Calu3 (cell line): ENCODE data around the gene SPAG16. TPM values are rescaled to one million over a fixed set of nuclear protein-coding genes. Genes with fewer than 3 reads are reported as not detected.

Experiments used
- BruUV-seq: library from RNA; stranded (reverse); fragments of 400-500 nt; replicated peaks from 2 replicates; lab custom pipeline; 2021; lab: Mats Ljungman, UMichigan
- CTCF ChIA-PET: fragments of 300-600 bp; sonication (Branson Sonifier 250); formaldehyde crosslinking; loops from one replicate; lab custom pipeline; 2022; ENCODE audit warnings: antibody characterized with exemption; lab: Charles Lee
- DNase-seq: peaks from one replicate; pipeline ENCODE4 v3.0.0; 2022
- H3K27ac Mint-ChIP-seq: one replicate; pipeline ENCODE4 v1.8.0; 2022; ENCODE audit warnings: mixed read lengths; ENCODE audit not compliant: unreplicated experiment
- H3K27me3 Mint-ChIP-seq: one replicate; pipeline ENCODE4 v1.8.0; 2022; ENCODE audit warnings: mixed read lengths; ENCODE audit not compliant: unreplicated experiment
- H3K36me3 Mint-ChIP-seq: one replicate; pipeline ENCODE4 v1.8.0; 2022; ENCODE audit warnings: mild to moderate bottlenecking, moderate library complexity, mixed read lengths; ENCODE audit not compliant: insufficient read depth, unreplicated experiment
- H3K4me1 Mint-ChIP-seq: one replicate; pipeline ENCODE4 v1.8.0; 2022; ENCODE audit warnings: mild to moderate bottlenecking, low read depth, mixed read lengths; ENCODE audit not compliant: unreplicated experiment
- H3K4me3 Mint-ChIP-seq: one replicate; pipeline ENCODE4 v1.8.0; 2022; ENCODE audit warnings: mild to moderate bottlenecking, low read depth, moderate library complexity, mixed read lengths; ENCODE audit not compliant: unreplicated experiment
- H3K9me3 Mint-ChIP-seq: one replicate; pipeline ENCODE4 v1.8.0; 2022; ENCODE audit warnings: low read depth, mixed read lengths; ENCODE audit not compliant: unreplicated experiment
- intact Hi-C: fragments of 100-400 bp; cut with micrococcal nuclease; formaldehyde crosslinking; loops from one replicate; pipeline ENCODE4 v1.10.0; 2022; ENCODE audit not compliant: unreplicated experiment
- total RNA-seq: library from RNA; stranded (reverse); gene quantifications from 2 replicates; pipeline ENCODE4 v1.2.3, GENCODE V29; 2022
- TF ChIP-seq, protein P1 (sequence below): fragments of 200-600 bp; IDR thresholded peaks from one replicate; pipeline ENCODE4 v1.8.0; 2022; ENCODE audit warnings: antibody characterized with exemption; ENCODE audit not compliant: unreplicated experiment

The SPAG16 gene
- total RNA-seq, 1 experiment from 2014 or later: 30.2 TPM

DNA sequence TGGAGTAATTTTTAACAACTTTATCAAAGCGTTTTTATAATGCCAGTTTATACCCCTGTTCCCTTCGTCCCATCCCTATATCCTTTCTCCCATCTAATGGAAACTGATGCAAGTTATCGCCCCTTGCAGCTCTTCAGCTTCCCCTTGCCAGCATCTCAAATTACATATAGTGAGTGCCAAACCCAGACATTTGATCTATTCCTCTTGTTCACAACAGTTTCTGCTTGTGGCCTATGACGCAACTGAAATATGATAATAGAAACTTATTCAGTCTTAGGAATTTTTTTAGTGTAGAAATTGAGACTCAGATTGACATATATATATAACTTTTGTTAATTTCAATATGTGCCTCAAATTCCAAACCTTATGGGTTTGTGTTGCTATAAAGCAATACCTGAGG lies 564.4 kb downstream of the SPAG16 start:
- no peak overlapping the region for H3K27ac Mint-ChIP-seq
- no peak overlapping the region for H3K4me3 Mint-ChIP-seq
- H3K27me3 Mint-ChIP-seq: no peaks in the 10 kb centered on the region
- H3K4me1 Mint-ChIP-seq: peaks cover 11% of the 10 kb centered on the region
- intact Hi-C loops: no loop called here
- no peaks in the 10 kb centered on the region for H3K9me3 Mint-ChIP-seq
- BruUV-seq: no TSS peak
- CTCF ChIA-PET: no interaction called here
- DNase-seq: no peak
- TF ChIP-seq, protein P1, sequence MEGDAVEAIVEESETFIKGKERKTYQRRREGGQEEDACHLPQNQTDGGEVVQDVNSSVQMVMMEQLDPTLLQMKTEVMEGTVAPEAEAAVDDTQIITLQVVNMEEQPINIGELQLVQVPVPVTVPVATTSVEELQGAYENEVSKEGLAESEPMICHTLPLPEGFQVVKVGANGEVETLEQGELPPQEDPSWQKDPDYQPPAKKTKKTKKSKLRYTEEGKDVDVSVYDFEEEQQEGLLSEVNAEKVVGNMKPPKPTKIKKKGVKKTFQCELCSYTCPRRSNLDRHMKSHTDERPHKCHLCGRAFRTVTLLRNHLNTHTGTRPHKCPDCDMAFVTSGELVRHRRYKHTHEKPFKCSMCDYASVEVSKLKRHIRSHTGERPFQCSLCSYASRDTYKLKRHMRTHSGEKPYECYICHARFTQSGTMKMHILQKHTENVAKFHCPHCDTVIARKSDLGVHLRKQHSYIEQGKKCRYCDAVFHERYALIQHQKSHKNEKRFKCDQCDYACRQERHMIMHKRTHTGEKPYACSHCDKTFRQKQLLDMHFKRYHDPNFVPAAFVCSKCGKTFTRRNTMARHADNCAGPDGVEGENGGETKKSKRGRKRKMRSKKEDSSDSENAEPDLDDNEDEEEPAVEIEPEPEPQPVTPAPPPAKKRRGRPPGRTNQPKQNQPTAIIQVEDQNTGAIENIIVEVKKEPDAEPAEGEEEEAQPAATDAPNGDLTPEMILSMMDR: no peak
- H3K36me3 Mint-ChIP-seq: no peaks in the 10 kb centered on the region

DNA sequence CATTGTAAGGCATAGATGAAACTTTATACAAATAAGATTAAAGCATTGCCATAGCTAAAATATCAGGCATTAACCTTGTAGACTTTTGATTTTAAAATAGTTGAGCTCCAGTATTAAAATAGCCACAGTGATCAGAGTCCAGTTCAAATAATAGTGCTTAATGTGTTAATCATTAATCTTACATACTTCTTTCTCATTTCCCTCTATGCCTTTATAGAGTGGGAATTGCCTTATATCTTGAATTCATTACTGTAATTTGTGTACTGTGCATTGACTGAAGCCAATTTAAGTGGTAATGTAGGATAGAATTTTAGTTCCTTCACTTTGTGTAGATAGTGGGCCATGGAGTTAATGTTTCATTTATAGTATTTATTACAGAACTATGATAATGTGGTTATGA lies 577.4 kb downstream of the SPAG16 start:
- no peak overlapping the region for H3K4me3 Mint-ChIP-seq
- peaks cover 2% of the 10 kb centered on the region for H3K9me3 Mint-ChIP-seq
- intact Hi-C loops: no loop called here
- no TSS peak for BruUV-seq
- no peaks in the 10 kb centered on the region for H3K27me3 Mint-ChIP-seq
- CTCF ChIA-PET: interaction anchor here (0.5 to 0.9 kb wide), 2 partner anchors 145 to 461 kb away, joined by 3 to 9 read pairs; no protein-coding TSS in a partner anchor
- H3K4me1 Mint-ChIP-seq: no peaks in the 10 kb centered on the region
- no peak for DNase-seq
- H3K36me3 Mint-ChIP-seq: no peaks in the 10 kb centered on the region
- TF ChIP-seq, protein P1: no peak
- no peak overlapping the region for H3K27ac Mint-ChIP-seq

DNA sequence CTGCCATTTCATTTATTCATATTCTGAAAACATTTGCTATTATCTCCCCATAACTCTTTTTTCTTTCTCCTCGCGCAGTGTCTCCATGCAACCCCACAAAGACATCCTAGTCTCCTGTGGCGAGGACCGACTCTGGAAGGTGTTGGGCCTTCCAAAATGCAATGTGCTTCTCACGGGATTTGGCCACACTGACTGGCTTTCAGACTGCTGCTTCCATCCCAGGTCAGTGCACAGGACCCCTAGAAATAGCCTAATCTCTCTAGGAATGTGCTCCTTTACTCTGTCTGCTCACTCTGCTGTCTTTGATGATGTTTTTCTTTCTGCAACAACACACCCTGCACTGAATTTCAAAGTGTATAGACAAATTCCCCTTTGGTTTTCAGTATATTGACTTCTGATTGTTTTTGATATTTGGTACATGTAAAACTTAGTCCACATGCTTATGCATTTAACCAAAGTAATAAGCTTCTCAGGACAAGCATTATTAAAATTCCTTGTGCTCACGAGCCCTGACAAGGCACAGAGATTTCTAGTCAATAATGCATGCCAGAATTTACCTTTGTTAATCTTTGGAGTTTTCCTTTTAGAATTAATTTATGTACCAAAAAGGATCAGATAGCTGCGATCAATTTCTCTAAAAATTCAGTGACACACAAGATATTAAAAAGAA lies 578.3 kb downstream of the SPAG16 start:
- no TSS peak for BruUV-seq
- intact Hi-C loops: no loop called here

DNA sequence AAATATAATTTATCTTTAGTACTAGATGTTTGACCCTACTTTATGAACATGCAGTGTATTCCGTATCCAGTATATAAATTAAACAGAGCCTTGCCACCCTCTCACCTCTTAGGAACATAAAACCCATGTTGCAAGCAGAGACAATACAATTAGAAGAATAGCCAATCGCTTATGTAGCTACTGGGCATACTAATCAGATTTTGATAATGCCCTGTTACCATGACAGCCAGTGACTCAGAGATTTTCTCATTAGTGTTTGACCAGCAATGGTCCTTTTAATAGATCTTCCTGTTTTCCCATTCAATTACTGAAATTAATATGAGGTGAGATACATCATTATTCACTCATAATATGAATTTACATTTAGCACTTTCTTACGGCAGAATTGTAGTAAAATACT lies 579.3 kb downstream of the SPAG16 start:
- Mint-ChIP-seq H3K4me1 (no peaks in the 10 kb centered on the region), H3K27me3 (no peaks in the 10 kb centered on the region), H3K9me3 (peaks cover 2% of the 10 kb centered on the region), H3K4me3 (no peak overlapping the region), H3K27ac (no peak overlapping the region), H3K36me3 (no peaks in the 10 kb centered on the region)
- no peak for DNase-seq
- intact Hi-C loops: no loop called here
- CTCF ChIA-PET: no interaction called here
- TF ChIP-seq, protein P1: no peak
- no TSS peak for BruUV-seq

More for the DNA sequence above, 578.3 kb downstream of the SPAG16 start:
- Mint-ChIP-seq H3K4me1 (no peaks in the 10 kb centered on the region), H3K27ac (no peak overlapping the region), H3K27me3 (no peaks in the 10 kb centered on the region), H3K4me3 (no peak overlapping the region), H3K36me3 (no peaks in the 10 kb centered on the region), H3K9me3 (peaks cover 2% of the 10 kb centered on the region)
- DNase-seq: no peak
- CTCF ChIA-PET: no interaction called here
- TF ChIP-seq, protein P1: no peak
